ENCODE measurements around the gene ACTRT2.

Gene ACTRT2

DNA sequence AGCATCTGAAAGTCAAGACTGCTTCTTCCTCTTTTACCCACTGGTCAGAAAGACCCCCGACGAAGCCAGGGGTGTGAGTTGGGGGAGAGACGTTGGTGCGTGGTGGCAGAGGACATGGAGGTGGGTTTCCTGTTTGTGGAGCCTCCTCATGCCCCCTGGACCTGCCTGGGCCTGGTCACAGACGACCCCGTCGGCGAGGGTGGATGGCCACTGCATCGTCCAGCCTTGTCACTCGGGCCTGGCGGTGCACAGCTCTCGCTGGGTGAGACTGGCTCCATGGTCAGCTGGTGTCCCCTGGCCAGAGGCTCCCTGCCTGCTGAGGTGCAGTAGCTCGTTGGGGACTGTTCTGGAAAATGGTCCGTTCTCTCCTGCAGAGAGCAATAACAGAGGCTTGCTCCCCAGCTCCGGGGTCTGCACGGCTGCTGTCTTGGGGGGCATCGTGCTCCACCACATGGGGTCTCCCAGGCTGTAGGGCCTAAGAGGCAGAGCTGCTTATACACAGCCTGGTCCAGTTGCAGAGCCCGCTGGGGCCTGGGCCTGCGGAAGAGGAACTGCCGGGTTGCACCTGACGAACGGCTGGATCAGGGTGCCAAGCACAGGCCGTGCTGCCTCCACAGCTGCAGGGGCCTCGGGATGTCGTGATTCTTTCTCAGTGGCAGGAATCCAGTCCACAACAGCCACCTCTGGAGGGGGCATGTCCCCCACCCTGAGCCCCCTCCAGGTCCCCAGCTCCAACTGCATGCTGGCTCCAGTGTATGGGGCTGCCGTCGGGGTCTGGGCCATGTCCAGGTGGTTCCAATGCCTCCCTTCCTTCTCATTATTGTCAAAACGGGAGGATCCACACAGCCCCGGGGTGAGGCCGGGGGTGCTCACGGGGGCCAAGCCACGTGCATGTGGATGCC lies 18.0 kb upstream of the ACTRT2 start:
- no peak for TF ChIP-seq POLR2A (IDR thresholded peaks at IDR 0.05; ENCODE audit: low read length)
- DNase-seq, result no peak

GRCh38 chr1:3003941-3004270 lies 17.4 kb upstream of the ACTRT2 start:
- TF ChIP-seq GATA1 (IDR thresholded peaks at IDR 0.05; ENCODE audit: low read depth, low read length) (no peak), POLR2A (IDR thresholded peaks at IDR 0.05; ENCODE audit: low read length) (no peak)
- no peak for DNase-seq

DNA sequence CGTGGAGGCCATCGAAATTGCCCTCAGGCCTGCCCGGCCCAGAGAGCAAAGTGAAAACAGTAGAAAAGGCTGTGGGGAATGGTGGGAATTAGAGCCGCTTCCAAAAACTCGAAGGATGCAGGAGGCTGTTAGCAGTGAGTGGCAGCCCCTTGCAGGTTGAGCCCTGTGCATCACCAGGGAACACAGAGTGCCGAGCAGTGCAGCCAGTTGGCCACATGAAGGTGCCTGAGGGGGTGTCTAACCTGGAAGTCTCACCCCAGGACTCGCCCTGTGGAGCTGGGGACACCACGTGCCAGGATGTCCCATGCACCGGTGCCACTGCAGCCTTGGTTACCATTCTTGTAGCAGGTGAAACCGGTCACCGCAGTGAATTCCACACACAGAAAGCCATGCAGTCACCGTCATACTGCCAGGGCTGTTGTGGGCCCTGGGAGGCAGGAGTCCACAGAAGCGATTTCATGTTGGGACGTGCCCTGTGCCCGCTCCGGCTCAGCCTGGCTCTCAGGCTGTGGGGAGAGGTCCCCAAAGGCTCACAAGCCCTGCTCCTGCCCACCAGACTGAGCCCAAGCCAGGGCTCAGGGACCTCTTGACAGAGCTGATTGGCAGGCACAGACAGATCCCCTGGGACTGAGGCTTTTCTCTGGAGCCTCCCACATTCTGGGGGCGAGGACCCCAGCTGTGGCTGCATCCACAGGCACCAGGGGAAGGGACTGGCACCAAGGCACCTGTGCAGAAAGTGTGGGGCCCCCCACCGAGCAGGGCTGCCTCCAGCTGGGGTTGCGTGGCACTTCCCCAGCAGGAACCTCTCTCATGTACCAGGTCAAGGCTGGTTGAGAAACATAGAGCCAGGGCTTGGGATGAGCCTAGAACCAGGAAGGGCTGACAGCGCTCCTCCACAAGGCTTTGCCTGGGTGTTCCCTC lies 16.7 kb upstream of the ACTRT2 start:
- DNase-seq, result no peak
- no peak for TF ChIP-seq GATA1 (IDR thresholded peaks at IDR 0.05; ENCODE audit: low read depth, low read length)
- no peak for TF ChIP-seq POLR2A (IDR thresholded peaks at IDR 0.05; ENCODE audit: low read length)

DNA sequence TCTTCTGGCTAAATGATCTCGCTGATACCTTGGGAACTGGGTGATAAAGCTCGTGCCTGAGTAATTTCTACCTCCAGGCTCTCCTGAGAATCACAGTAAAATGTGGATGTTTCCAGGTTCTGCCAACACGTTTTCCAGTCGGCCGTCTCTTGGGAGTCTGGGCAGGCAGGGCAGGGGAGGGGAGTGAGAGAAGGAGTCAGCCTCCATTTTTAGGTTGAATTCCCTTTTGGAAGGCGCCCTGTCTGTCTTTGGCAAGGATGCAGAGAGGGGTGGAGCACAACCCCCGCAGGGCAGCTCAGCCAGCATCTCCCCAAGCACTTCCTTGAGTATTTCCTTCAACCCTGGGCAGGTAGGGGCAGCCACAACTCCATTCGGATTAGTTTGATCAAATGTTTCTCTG lies 15.5 kb upstream of the ACTRT2 start:
- TF ChIP-seq POLR2A (IDR thresholded peaks at IDR 0.05; ENCODE audit: low read length), result no peak
- no peak for TF ChIP-seq GATA1 (IDR thresholded peaks at IDR 0.05; ENCODE audit: low read depth, low read length)
- DNase-seq, result no peak

DNA sequence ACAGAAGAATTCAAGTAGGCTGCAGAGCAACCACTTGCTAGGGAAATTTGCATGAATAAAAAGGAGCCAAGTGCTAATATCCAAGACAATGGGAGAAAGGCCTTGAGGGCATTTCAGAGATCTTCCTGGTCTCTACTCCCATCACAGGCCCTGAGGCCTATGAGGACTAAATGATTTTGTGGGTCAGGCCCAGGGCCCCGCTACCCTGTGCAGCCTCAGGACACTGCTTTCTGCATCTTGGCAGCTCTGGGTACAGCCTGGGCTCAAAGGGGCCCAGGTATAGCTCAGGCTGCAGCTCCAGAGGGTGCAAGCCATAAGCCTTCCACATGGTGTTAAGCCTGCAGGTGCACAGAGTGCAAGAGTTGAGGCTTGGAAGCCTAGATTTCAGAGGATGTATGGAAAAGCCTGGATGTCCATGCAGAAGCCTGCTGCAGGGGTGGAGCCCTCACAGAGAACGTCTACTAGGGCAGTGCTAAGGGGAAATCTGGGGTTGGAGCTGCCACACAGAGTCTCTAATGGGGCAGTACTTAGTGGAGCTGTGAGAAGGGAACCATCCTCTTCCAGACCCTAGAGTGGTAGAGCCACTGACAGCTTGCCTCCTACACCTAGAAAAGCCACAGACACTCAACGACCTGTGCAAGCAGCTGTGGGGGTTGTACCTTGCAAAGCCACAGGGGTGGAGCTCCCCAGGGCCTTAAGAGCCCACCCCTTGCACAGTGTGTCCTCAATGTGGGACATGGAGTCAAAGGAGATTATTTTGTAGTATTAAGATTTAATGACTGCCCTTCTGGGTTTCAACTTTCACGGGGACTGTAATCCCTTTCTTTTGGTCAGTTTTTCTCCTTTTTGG lies 13.7 kb upstream of the ACTRT2 start:
- TF ChIP-seq POLR2A (IDR thresholded peaks at IDR 0.05; ENCODE audit: low read length) (no peak), GATA1 (IDR thresholded peaks at IDR 0.05; ENCODE audit: low read depth, low read length) (no peak)

GRCh38 chr1:3009021-3009420 lies 12.2 kb upstream of the ACTRT2 start:
- no peak for DNase-seq
- TF ChIP-seq POLR2A (IDR thresholded peaks at IDR 0.05; ENCODE audit: low read length) (no peak), GATA1 (IDR thresholded peaks at IDR 0.05; ENCODE audit: low read depth, low read length) (no peak)

More for the DNA sequence above, 13.7 kb upstream of the ACTRT2 start:
- no peak for DNase-seq

GRCh38 chr1:3009556-3009955 lies 11.7 kb upstream of the ACTRT2 start:
- no peak for DNase-seq
- TF ChIP-seq GATA1 (IDR thresholded peaks at IDR 0.05; ENCODE audit: low read depth, low read length) (no peak), POLR2A (IDR thresholded peaks at IDR 0.05; ENCODE audit: low read length) (no peak)

- DNase-seq, result no peak
- no peak for TF ChIP-seq POLR2A (IDR thresholded peaks at IDR 0.05; ENCODE audit: low read length)
- TF ChIP-seq GATA1 (IDR thresholded peaks at IDR 0.05; ENCODE audit: low read depth, low read length), result no peak
Measured at GRCh38 chr1:3011127-3011526, 10.1 kb upstream of the ACTRT2 start.

GRCh38 chr1:3011631-3012455 lies 9.4 kb upstream of the ACTRT2 start:
- DNase-seq, result no peak
- no peak for TF ChIP-seq GATA1 (IDR thresholded peaks at IDR 0.05; ENCODE audit: low read depth, low read length)
- TF ChIP-seq POLR2A (IDR thresholded peaks at IDR 0.05; ENCODE audit: low read length), result no peak

GRCh38 chr1:3012456-3013291 lies 8.6 kb upstream of the ACTRT2 start:
- TF ChIP-seq POLR2A (IDR thresholded peaks at IDR 0.05; ENCODE audit: low read length) (no peak), GATA1 (IDR thresholded peaks at IDR 0.05; ENCODE audit: low read depth, low read length) (no peak)
- peak in 1 of 2 experiments; percentile 41 for DNase-seq

GRCh38 chr1:3013371-3014049 lies 7.8 kb upstream of the ACTRT2 start:
- DNase-seq, result no peak
- no peak for TF ChIP-seq GATA1 (IDR thresholded peaks at IDR 0.05; ENCODE audit: low read depth, low read length)
- no peak for TF ChIP-seq POLR2A (IDR thresholded peaks at IDR 0.05; ENCODE audit: low read length)

DNA sequence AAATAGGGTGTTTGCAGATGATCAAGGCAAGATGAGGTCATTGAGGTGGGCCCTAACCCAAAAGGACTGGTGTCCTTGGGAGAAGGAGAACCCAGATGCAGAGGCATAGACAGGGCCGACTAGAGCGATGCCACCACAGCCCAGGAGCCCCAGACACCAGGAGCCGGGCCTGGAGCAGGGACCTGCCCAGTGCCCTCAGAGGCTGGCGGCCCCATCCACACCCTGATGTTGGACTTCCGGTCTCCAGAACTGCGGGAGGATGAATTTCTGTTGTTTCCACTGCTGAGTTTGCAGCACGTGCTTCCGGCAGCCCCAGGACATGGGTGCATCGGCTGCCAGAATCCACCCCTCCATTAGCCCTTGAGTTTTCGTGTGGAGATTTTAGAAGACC lies 7.2 kb upstream of the ACTRT2 start:
- TF ChIP-seq GATA1 (IDR thresholded peaks at IDR 0.05; ENCODE audit: low read depth, low read length) (no peak), POLR2A (IDR thresholded peaks at IDR 0.05; ENCODE audit: low read length) (no peak)
- no peak for DNase-seq
